ENCODE results near the gene JDP2.
"Not testable (repeated sequence)": the region's sequence is repeated elsewhere in the genome, so short reads cannot be mapped to it uniquely, and the experiment has no call there.

JDP2 gene

GRCh38 chr14:75457648-75458165 is 29.9 kb downstream of the JDP2 start:
- no peak for DNase-seq

DNA sequence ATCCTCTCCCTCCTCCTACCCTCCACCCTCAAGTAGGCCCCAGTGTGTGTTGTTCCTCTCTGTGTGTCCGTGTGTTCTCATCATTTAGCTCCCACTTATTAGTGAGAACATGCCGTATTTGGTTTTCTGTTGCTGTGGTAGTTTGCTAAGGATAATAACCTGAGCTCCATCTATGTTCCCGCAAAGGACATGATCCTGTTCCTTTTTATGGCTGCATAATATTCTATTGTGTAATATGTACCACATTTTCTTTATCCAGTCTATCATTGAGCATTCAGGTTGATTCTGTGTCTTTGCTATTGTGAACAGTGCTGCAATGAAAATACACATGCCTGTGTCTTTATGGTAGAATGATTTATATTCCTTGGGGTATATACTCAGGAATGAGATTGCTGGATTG is 30.5 kb downstream of the JDP2 start:
- no peak for DNase-seq

DNA sequence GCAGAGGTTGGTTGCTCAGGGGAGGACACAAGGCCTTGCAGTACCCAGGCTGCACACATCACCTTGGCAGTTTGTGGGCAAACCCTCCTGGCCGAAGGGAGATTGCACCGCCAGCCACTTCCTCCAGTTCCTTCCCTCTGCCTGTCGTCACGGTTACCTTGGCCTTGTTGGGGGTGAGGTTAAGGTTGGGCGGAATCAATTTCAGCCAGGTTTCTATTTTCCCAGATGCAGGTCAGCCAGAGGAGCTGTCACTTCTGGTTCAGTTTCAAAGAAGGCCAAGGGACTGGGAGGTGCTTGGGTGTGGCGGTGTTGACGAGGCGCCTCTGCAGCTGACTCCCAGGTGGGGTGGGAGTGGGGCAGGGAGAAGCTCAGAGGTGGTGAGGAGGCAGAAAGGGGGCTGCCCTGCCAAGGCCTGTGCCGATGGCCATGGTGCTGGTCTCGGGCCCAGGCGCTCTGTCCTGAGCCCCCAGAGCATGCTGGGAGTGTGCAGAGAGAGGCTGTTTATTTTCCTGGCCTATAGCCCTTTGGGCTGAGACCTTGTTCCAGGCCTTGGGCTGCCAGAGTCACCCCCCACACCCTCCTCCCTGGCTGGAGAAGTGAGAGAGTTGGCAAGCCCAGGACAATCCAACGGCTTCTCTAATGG is 31.4 kb downstream of the JDP2 start:
- DNase-seq = peak; percentile 64

- DNase-seq = no peak
Measured at GRCh38 chr14:75459791-75460190, 32.0 kb downstream of the JDP2 start.

DNA sequence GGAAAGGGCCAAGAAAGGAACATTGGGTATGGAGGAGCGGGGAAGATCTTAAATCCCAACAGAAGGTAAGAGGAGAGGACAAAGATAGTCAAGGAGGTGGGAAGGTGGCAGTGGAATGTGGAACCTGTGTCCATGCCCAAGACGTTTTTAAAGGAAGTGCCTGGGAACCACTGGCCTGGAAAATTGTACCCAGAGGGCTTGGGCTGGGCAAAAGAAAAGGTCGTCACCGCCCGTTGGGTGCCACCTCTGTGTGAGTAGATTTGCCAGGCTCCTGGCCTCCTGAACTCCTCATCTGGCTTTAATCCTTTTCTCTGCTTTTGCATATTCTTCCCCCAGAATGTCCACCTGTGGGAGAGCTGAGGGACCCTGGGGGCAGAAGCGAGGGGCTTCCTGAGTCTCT is 32.6 kb downstream of the JDP2 start:
- DNase-seq = no peak

GRCh38 chr14:75461303-75461702 is 33.5 kb downstream of the JDP2 start:
- DNase-seq = no peak

GRCh38 chr14:75461755-75462349 is 34.0 kb downstream of the JDP2 start:
- peak; percentile 6 for DNase-seq

- DNase-seq = peak; percentile 6
Measured at GRCh38 chr14:75464626-75465025, 36.8 kb downstream of the JDP2 start.

DNA sequence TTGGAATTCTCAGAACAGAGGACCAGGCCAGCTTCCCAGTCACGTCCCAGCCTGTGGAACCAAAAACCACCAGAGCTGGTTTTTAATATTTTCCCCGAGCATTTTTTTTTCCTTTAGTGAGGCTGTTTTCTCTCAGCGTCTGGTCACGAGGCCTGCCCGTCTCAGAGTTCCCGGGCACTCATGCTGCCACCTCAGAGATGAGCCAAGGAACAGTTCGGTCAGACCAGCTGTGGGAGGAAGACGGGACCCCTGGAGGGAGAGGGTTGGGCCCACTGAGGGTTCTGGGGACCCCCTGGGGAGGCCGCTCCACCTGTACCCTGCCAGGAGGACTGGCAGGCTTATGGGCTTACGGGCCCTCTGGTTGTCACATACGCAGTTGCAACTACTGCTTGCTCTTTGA is 39.9 kb downstream of the JDP2 start:
- DNase-seq = no peak

GRCh38 chr14:75469164-75469563 is 41.3 kb downstream of the JDP2 start:
- DNase-seq = no peak

- DNase-seq = no peak
Measured at GRCh38 chr14:75469606-75470237, 41.9 kb downstream of the JDP2 start.

GRCh38 chr14:75470238-75470797 is 42.5 kb downstream of the JDP2 start:
- no peak for DNase-seq

DNA sequence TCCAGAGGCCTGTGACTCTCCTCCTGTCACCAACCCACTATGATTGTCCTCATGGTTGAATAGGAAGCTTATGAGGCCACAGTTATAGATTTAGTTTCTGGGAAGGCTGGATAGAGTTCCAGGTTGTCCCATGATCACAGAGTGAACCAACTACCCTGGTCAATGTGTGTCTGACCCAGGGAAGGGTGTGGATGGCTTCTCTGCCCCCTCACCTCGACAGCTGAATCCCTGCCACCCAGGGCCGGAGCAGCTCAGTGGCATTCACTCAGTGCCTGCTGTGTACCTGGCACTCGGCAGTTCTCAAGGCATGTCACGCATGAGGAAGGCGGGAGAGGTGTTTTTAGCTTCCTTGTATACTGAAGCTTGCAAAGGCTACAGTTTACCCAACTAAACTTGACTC is 43.2 kb downstream of the JDP2 start:
- no peak for DNase-seq

- DNase-seq = not testable (repeated sequence)
Measured at GRCh38 chr14:75474127-75474526, 46.3 kb downstream of the JDP2 start.

DNA sequence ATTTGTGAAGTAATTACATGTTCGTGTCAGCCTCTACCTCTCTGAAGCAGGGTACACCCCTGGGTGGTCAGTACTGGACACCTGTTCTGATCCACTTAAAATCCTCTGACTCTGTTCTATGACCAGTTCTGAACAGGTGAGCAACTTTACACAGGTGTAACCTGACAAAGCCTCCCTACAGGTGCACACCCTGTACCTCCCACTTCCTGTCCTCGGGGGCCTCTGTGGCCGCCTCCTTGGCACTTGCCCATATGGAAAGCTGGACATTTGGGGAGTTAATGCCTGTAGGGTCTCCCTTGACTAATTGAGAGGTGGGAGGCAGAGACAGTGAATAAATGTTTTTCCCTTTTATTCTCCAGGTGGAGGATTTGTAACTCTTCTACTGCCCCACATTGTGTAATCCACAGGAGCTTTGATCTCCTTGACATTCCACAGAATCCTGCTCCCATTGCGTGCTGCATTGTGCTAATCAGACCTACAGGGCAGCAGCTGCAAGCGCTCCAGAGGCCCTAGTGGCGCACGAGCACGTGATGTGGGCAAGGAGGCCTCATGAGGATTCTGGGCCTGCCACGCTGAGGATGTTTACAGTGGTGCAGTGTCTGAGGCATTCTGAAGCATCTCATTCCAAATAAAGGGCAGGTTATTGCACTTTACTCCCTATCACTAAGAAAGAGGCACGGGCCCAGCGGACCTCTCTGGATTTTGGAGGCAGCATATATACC is 48.6 kb downstream of the JDP2 start:
- DNase-seq = no peak

DNA sequence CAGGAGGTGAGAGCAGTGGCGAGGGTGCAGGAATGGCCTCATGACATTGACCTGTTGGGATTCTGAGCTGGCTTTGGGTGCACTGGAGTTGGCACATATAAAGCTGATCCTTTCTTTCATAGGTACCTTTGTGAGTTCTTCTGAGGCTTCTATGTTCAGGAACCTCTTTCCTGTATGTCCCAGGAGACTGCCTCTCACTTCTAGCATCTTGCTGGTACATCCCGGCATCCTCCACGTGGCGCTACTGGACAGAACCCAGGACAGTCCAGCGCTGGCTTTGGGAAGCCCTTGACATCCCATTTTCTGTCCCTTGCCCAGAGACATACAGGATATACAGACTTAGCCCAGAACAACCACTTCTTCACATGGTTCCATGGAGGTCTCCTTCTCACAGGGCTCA is 50.1 kb downstream of the JDP2 start:
- DNase-seq = no peak

GRCh38 chr14:75479770-75480600 is 52.2 kb downstream of the JDP2 start:
- no peak for DNase-seq

GRCh38 chr14:75482366-75482765 is 54.5 kb downstream of the JDP2 start:
- DNase-seq = no peak

DNA sequence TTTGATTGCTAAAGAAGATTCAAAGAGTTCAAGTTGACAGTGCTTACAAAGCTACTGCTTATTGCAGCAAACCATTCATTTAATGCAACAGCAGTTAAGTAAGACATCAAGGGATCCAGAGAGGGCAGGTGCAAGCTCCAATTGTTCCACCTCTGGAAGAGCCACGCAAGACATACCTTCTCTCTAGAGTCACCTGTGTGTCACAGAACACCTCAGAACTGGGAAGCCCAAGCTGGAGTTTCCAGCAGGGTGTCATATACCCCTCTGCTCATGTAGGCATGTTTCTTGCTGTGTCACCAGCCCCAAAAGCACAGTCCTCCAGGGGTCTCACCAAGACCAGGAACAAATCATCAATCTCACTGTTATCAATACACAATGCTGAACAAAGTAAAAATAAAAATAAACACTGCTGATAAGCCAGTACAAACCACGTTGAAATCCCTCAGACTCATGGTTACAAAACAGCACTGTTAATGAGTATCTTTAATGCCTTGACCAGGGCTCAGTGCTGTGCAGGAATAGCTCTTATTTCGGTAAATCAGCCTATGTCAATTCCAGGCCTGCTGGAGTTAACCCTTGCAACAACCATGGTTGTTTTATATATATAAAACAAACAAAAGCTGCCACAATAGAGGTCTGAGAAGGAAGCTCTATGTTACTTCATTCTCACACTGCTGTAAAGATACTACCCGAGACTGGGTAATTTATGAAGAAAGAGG is 57.0 kb downstream of the JDP2 start:
- no peak for DNase-seq

- no peak for DNase-seq
Measured at GRCh38 chr14:75486318-75486717, 58.5 kb downstream of the JDP2 start.

DNA sequence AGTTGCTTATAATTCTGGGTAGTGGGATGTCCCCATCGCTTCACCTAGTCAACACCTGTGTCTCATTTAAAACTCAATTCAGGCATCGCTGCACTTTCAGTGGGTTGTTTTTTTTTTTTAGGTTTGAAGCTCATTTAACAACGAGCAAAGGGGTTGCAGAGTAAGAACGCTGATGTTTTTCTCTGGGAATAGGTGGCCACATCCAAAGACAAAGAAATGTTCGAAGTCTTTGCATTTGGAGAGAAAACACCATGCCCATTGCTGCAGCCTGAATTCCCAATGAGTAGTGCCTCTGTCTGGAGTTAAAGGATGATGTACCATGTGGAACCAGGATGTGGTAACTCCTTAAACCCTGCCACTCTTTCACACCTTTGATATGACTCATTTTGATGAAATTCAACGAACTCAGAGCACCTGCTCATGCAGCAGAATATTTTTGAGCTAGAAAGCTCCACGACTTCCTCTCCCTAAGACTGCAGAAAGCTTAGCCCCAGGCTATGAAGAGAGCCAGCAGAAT is 59.4 kb downstream of the JDP2 start:
- no peak for DNase-seq

DNA sequence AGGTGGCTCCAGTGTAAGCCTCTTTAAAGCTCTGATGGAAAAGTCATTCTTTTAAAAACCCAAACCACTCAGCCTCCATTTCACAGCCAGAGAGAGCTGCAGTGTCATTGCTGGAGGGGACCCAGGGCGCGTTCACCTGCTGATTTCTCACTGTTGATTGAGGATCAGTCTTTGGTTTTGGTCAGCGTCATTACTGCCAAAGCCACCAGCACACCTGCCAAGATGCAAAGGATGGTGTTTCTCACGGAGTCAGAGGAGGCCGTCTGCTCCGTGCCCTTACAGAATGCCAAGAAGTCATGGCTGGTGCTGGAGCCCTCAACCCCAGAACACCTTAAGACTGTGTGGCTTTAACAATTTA is 61.6 kb downstream of the JDP2 start:
- DNase-seq = no peak
